ENCODE measurements around the gene SSTR5.

GRCh38 chr16:1127101-1127500 lies 54.6 kb downstream of the SSTR5 start:
- TF ChIP-seq CTCF (conservative IDR thresholded peaks at IDR 0.05; ENCODE audit: low read depth, low read length) (no peak), MAFK (IDR thresholded peaks at IDR 0.05; ENCODE audit: low read depth, low read length) (no peak), USF2 (IDR thresholded peaks at IDR 0.05; ENCODE audit: low read depth, low read length) (no peak), RAD21 (IDR thresholded peaks at IDR 0.05; ENCODE audit: low read length) (no peak), SMC3 (IDR thresholded peaks at IDR 0.05; ENCODE audit: low read depth, low read length) (no peak), NFE2L2 (IDR thresholded peaks at IDR 0.05; ENCODE audit: low read depth, low read length) (no peak), ELK1 (IDR thresholded peaks at IDR 0.05; ENCODE audit: borderline replicate concordance, low read depth, low read length) (no peak), POLR2A (IDR thresholded peaks at IDR 0.05; ENCODE audit: low read depth, low read length) (no peak), FOS (IDR thresholded peaks at IDR 0.05; ENCODE audit: low read depth, low read length) (no peak)

Measured in IMR-90 (cell line).